SK-N-MC (cell line): Measurements from ENCODE around the gene CD79B.

Experiments used
- EZH2 ChIP-seq: fragments of 200-600 bp; sonication (generic); IDR thresholded peaks from one replicate; pipeline ENCODE4 v1.6.1; 2017; ENCODE audit warnings: antibody characterized with exemption
- POLR2AphosphoS5 ChIP-seq: IDR thresholded peaks from 2 replicates; pipeline ENCODE4 v1.6.1; 2012; ENCODE audit warnings: mild to moderate bottlenecking, low read depth, low read length, borderline replicate concordance

DNA sequence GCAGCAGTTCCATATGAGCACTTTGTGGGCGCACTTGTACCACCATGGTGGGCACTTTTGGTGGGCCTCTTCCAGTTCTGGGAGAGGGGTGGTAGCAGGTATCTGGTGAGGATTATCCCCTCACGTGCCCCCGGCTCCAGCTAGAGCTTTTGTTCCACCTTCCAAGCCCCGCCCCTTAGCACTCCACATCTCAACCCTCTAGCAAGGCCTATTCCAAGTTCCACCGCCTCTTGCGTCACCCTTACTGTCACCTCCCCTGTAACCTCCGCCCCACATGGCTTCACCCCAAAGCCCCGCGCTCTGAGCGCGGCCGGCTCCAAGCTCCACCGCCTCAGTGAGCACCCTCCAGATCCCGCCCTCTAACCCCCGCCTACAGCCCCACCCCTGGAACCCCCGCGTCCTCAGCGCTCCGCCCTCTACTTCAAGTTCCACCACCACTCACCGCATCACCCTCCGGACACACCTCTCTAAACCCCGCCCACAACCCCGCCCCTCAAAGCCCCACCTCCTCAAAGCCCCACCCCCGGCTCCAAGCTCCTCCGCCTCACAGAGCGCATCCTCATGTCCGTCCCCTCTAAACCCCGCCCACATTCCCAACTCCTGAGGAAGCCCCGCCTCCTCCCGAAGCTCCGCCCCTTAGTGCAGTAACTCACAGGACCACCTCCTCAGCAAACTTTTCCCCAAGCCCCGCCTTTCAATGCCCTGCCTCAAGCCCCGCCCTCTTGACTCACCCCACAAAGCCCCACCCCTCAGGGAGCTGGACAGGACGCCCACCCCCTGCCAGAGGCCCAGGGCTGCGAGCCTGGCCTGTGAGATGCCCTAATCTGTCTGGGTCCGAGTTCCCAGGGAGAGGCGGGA is 29.5 kb upstream of the CD79B start:
- TF ChIP-seq POLR2AphosphoS5 (no peak), EZH2 (no peak)
